Measurements from ENCODE around the gene GMDS.

DNA sequence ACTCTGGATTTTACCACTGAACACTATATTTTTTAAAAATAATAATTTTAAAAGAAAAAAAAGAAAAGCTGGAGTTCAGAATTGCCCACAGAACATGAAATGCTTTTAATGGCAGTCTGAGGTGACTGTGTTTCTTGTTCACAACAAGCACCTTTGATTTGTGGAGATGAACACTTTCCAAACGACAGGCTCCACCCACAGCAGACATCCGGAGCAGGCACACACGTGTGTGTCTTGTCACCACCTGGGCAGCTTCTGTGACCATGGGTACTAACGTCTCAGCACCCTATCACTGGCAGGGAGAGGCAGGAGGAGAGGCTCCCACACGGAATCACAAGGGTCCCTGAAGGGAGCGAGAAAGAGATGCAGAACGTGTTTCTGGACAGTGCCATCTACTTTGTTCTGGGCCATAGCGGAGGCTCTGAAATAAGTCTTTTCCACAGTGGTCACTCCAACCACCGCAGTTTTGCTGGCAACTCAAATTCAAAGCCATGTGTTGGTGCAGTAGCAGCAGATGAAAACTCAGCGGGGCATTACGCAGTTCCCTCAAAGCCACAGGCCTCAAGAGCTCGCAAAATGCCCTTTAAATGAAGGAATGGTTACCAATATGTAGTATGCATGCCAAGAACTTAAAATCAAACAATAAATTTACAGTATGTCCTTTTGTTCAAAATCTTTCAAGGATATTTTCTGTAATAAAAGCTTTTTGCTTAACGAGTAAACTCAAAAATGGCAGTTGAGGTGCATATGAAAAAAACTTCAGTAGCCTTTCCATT is 393.5 kb downstream of the GMDS start:
- TF ChIP-seq, protein P1, sequence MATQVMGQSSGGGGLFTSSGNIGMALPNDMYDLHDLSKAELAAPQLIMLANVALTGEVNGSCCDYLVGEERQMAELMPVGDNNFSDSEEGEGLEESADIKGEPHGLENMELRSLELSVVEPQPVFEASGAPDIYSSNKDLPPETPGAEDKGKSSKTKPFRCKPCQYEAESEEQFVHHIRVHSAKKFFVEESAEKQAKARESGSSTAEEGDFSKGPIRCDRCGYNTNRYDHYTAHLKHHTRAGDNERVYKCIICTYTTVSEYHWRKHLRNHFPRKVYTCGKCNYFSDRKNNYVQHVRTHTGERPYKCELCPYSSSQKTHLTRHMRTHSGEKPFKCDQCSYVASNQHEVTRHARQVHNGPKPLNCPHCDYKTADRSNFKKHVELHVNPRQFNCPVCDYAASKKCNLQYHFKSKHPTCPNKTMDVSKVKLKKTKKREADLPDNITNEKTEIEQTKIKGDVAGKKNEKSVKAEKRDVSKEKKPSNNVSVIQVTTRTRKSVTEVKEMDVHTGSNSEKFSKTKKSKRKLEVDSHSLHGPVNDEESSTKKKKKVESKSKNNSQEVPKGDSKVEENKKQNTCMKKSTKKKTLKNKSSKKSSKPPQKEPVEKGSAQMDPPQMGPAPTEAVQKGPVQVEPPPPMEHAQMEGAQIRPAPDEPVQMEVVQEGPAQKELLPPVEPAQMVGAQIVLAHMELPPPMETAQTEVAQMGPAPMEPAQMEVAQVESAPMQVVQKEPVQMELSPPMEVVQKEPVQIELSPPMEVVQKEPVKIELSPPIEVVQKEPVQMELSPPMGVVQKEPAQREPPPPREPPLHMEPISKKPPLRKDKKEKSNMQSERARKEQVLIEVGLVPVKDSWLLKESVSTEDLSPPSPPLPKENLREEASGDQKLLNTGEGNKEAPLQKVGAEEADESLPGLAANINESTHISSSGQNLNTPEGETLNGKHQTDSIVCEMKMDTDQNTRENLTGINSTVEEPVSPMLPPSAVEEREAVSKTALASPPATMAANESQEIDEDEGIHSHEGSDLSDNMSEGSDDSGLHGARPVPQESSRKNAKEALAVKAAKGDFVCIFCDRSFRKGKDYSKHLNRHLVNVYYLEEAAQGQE (IDR thresholded peaks at IDR 0.05; ENCODE audit: low read depth, low read length): no peak
- TF ChIP-seq, protein P2, sequence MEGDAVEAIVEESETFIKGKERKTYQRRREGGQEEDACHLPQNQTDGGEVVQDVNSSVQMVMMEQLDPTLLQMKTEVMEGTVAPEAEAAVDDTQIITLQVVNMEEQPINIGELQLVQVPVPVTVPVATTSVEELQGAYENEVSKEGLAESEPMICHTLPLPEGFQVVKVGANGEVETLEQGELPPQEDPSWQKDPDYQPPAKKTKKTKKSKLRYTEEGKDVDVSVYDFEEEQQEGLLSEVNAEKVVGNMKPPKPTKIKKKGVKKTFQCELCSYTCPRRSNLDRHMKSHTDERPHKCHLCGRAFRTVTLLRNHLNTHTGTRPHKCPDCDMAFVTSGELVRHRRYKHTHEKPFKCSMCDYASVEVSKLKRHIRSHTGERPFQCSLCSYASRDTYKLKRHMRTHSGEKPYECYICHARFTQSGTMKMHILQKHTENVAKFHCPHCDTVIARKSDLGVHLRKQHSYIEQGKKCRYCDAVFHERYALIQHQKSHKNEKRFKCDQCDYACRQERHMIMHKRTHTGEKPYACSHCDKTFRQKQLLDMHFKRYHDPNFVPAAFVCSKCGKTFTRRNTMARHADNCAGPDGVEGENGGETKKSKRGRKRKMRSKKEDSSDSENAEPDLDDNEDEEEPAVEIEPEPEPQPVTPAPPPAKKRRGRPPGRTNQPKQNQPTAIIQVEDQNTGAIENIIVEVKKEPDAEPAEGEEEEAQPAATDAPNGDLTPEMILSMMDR (IDR thresholded peaks at IDR 0.05): no peak
- TF ChIP-seq GABPA (IDR thresholded peaks at IDR 0.05; ENCODE audit: low read depth) (no peak), POLR2AphosphoS5 (IDR thresholded peaks at IDR 0.05; ENCODE audit: low read depth, low read length) (no peak), EZH2phosphoT487 (IDR thresholded peaks at IDR 0.05; ENCODE audit: borderline replicate concordance, low read depth) (no peak), FOSL2 (IDR thresholded peaks at IDR 0.05; ENCODE audit: borderline replicate concordance, low read depth) (no peak), RXRA (IDR thresholded peaks at IDR 0.05; ENCODE audit: borderline replicate concordance, low read depth) (no peak), TAF1 (IDR thresholded peaks at IDR 0.05; ENCODE audit: borderline replicate concordance, low read depth, low read length) (no peak), NRF1 (IDR thresholded peaks at IDR 0.05; ENCODE audit: low read depth, low read length) (no peak), YY1 (IDR thresholded peaks at IDR 0.05; ENCODE audit: low read depth) (no peak), FOXJ3 (CRISPR knock-in tag; IDR thresholded peaks at IDR 0.05) (no peak), MXI1 (IDR thresholded peaks at IDR 0.05; ENCODE audit: low read depth, low read length) (no peak)
- TF ChIP-seq, protein P3, sequence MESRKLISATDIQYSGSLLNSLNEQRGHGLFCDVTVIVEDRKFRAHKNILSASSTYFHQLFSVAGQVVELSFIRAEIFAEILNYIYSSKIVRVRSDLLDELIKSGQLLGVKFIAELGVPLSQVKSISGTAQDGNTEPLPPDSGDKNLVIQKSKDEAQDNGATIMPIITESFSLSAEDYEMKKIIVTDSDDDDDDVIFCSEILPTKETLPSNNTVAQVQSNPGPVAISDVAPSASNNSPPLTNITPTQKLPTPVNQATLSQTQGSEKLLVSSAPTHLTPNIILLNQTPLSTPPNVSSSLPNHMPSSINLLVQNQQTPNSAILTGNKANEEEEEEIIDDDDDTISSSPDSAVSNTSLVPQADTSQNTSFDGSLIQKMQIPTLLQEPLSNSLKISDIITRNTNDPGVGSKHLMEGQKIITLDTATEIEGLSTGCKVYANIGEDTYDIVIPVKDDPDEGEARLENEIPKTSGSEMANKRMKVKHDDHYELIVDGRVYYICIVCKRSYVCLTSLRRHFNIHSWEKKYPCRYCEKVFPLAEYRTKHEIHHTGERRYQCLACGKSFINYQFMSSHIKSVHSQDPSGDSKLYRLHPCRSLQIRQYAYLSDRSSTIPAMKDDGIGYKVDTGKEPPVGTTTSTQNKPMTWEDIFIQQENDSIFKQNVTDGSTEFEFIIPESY (IDR thresholded peaks at IDR 0.05; ENCODE audit: borderline replicate concordance, low read depth): no peak
- TF ChIP-seq, protein P4, sequence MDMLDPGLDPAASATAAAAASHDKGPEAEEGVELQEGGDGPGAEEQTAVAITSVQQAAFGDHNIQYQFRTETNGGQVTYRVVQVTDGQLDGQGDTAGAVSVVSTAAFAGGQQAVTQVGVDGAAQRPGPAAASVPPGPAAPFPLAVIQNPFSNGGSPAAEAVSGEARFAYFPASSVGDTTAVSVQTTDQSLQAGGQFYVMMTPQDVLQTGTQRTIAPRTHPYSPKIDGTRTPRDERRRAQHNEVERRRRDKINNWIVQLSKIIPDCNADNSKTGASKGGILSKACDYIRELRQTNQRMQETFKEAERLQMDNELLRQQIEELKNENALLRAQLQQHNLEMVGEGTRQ (IDR thresholded peaks at IDR 0.05; ENCODE audit: borderline replicate concordance, low read depth, low read length): no peak

Measured in SK-N-SH (cell line).